SH-SY5Y (cell line): ENCODE data around the gene GPC5.

Experiments used
- GATA2 ChIP-seq: IDR thresholded peaks from 2 replicates; pipeline ENCODE4 v1.6.1; 2011; ENCODE audit warnings: mild to moderate bottlenecking, low read depth, low read length
- GATA3 ChIP-seq: IDR thresholded peaks from 2 replicates; pipeline ENCODE4 v1.6.1; 2011; ENCODE audit warnings: low read depth, mild to moderate bottlenecking, low read length, moderate library complexity

GRCh38 chr13:92896842-92897241, 1498.4 kb downstream of the GPC5 start:
- no peak for TF ChIP-seq GATA3
- no peak for TF ChIP-seq GATA2
